NOMO-1 (cell line): Measurements from ENCODE around the gene SIVA1.

ENCODE experiments used
- DNase-seq, 2 experiments: peaks; one replicate each; lab custom pipeline; 2025; ENCODE audit not compliant: unreplicated experiment in 2 of 2; lab: John Stamatoyannopoulos, UW

The SIVA1 gene, protein sequence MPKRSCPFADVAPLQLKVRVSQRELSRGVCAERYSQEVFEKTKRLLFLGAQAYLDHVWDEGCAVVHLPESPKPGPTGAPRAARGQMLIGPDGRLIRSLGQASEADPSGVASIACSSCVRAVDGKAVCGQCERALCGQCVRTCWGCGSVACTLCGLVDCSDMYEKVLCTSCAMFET

GRCh38 chr14:104752735-104753527, at the start of gene SIVA1:
Gene SIVA1, plus strand, starts transcription at chr14:104753147. Its CDS starts 55 bp downstream, at chr14:104753202.
- peak; percentile 99 for DNase-seq

DNA sequence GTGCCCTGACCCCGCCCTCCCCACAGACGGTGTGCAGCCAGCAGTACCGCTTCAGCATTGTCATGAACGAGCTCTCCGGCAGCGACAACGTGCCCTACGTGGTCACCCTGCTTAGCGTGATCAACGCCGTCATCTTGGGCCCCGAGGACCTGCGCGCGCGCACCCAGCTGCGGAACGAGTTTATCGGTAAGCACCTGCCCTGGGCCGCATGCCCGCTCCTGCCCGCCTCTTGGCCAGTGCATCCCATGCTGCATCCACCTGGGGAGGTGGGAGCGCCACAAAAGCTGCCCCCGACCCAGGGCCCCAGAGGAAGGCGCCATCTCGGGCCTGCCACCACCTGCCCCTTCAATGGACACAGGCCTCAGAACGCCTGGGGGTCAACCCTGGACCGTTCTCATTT, 49.7 kb upstream of the SIVA1 start:
- DNase-seq = no peak

GRCh38 chr14:104704252-104704651, 48.7 kb upstream of the SIVA1 start:
- DNase-seq = no peak

GRCh38 chr14:104705340-104706047, 47.5 kb upstream of the SIVA1 start:
- DNase-seq = no peak

- no peak for DNase-seq
Measured at GRCh38 chr14:104706733-104707607, 46.0 kb upstream of the SIVA1 start.

DNA sequence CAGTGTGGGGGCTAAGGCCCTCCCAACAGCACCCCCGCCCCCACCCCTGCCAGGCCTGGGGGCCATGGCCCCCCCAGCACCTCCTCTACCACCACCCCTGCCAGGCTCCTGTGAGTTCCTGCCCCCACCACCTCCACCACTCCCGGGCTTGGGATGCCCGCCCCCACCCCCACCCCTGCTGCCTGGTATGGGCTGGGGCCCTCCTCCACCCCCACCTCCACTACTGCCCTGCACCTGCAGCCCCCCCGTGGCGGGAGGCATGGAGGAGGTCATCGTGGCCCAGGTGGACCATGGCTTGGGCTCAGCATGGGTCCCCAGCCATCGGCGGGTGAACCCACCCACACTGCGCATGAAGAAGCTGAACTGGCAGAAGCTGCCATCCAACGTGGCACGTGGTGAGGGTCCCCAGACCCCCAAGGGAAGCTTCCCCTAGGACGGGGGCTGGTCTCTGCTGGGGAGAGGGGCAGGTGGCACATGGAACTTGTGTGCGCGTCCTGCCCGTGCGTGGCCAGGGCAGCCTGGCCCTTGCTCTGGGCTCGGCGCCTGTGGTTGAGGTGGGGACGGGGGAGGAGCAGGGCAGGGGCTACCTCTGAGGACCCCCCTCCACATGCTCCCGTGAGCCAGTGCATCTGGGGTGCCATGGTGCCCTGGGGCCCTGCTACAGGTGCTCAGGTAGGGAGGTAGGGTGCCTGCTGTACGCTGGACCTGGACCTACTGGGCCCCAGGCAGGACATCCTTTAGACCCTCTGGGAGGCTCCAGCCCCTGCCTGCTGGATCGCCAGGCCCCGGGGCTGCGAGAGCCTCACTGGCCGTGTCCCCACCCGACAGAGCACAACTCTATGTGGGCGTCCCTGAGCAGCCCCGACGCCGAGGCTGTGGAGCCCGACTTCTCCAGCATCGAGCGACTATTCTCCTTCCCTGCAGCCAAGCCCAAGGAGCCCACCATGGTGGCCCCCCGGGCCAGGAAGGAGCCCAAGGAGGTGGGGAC, 45.0 kb upstream of the SIVA1 start:
- DNase-seq = no peak

DNA sequence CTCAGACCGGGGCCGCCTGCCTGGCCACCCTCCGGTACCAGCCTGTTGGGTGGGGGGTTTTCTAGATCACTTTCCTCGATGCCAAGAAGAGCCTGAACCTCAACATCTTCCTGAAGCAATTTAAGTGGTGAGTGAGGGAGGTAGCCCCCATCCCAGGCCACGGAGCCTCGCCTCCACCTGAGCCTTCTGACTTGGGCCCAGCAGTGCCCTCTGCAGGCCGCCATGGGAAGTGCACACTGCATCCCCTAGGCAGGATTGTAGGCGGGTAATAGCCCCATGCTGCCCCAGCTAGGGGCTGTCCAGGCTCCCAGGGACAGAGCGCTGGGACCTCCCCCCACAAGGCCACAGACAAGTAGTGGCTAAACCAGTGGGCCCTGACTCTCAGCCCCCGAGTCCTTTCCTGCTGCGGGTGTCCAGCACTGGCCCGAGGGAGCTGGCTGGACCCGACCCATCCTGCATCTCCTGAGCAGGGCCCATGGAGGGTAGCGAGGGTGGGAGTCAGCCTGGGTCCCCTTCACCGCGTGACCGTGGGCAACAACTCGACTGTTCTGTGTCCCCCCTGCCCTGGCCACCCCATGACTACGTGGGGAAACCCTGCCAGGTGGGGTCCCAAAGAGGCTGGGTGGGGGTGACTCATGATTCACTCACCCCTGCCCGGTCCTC, 44.2 kb upstream of the SIVA1 start:
- DNase-seq = peak; percentile 24 to 29

GRCh38 chr14:104709387-104710039, 43.4 kb upstream of the SIVA1 start:
- DNase-seq = no peak

DNA sequence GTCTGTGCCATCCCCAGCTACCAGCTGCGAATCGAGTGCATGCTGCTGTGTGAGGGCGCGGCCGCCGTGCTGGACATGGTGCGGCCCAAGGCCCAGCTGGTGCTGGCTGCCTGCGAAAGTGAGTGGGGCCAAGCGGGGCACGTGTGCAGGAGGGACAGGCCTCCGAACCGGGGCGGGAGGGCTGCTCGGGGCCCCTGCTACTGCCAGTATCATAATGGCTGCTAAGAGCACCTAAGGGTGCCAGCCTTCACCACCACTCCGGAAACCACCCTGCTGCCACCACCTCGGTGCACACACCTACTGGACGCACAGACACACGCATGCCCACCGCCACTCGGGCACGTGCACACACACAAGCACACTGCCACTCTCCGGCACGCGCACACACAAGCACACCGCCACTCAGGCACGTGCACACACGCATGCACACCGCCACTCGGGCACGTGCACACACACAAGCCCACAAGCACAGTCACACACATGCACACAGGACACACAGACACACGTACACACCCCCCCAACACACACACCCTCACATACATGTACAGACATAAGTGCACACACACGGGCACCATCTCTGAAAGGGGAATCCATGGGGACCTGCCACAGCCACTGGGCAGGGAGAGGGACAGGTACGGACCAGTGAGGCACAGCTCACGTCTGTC, 42.7 kb upstream of the SIVA1 start:
- no peak for DNase-seq

- DNase-seq = no peak
Measured at GRCh38 chr14:104712881-104713734, 39.8 kb upstream of the SIVA1 start.

- no peak for DNase-seq
Measured at GRCh38 chr14:104714066-104714465, 38.9 kb upstream of the SIVA1 start.

DNA sequence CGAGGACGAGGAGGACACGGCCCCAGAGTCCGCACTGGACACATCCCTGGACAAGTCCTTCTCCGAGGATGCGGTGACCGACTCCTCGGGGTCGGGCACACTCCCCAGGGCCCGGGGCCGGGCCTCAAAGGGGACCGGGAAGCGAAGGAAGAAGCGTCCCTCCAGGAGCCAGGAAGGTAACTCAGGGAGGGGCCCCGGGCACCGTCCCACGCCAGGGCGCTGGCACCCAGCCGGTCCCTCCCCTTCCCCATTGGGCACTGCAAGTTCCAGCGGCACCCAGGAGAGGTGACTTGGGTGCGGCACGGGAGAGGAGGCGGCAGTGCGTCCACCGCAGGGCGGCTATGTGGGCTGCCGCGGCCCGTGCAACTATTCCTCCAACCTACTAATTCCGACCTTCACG, 38.3 kb upstream of the SIVA1 start:
- DNase-seq = no peak

DNA sequence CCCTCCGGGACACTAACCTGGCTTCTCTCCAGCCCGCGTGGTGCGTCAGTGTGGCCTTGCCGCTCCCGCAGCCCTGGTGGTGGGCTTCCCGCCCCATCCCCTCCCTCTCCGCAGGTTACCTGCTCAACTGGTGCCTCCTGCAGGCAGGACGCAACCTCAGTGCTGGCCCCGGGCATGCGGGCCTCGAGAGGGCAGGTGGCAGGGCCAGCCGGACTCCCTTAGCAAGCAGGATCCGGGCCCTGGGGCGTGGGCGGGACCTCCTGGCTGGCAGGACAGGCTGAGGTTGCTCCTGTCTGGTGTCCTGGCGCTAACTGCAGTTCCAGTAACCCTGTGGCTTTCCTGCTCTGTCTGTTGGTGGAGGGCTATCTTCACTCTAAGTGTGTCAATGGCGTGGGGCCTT, 37.5 kb upstream of the SIVA1 start:
- no peak for DNase-seq

DNA sequence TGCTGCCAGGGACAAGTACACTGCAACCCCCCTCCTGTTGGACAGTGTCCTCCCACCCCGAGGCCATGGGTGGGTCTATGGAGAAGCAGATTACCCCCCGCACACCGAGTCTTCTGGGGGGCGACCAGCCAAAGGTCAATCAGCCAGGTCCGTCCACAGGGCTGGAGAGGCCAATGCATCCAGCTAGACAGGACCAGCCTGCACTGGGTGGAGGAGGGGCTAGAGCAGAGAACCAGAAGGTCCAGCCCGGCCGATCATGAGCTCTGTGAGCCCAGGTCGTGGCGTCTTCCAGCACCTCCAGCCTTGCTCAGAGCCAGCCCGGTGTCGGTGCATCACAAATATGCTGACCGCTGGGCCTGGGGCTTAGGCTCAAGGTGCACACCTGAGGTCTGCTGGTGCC, 37.1 kb upstream of the SIVA1 start:
- no peak for DNase-seq

DNA sequence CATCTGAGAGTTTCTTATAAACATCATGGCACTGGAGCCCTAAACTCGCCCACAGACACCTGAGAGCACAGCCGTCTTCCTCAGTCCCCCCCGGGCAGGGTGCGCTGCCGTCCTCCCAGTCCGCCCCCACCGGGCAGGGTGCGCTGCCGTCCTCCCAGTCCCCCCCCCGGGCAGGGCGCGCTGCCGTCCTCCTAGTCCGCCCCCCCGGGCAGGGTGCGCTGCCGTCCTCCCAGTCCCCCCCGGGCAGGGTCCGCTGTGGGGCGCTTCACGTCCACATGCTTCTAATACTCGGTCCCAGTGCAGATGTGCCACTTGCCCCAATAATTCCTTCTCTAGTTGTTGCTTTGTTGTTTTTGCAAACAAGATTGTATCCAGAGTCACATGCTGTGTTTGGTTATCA, 35.8 kb upstream of the SIVA1 start:
- DNase-seq = no peak

DNA sequence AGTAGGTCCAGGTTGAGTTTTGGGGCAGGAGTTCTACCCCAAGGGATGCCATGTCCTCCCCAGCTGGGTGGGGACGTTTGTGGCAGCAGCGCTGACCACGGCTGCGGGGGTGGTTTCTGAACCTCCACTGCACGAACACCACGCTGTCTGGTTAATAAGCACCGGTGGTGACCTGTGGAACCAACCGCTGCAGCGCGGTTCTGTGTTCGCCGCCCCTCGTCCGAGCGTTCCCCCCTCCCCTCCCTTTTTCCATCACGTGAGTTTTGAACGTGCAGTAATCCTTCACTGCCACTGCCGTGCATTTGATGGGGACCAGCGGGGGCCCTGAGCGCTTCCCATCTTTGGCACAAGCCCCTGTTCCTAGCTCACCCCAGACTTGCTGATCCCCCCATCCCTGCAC, 35.3 kb upstream of the SIVA1 start:
- no peak for DNase-seq

GRCh38 chr14:104718147-104718546, 34.8 kb upstream of the SIVA1 start:
- DNase-seq = no peak
